Calu3 (cell line): ENCODE data around the gene TRIM39. TPM values are rescaled to one million over a fixed set of nuclear protein-coding genes. Genes with fewer than 3 reads are reported as not detected.

ENCODE experiments used
- BruUV-seq: library from RNA; stranded (reverse); fragments of 400-500 nt; replicated peaks from 2 replicates; lab custom pipeline; 2021; lab: Mats Ljungman, UMichigan
- CTCF ChIA-PET: fragments of 300-600 bp; sonication (Branson Sonifier 250); formaldehyde crosslinking; loops from one replicate; lab custom pipeline; 2022; ENCODE audit warnings: antibody characterized with exemption; lab: Charles Lee
- DNase-seq: peaks from one replicate; pipeline ENCODE4 v3.0.0; 2022
- H3K27ac Mint-ChIP-seq: one replicate; pipeline ENCODE4 v1.8.0; 2022; ENCODE audit warnings: mixed read lengths; ENCODE audit not compliant: unreplicated experiment
- H3K27me3 Mint-ChIP-seq: one replicate; pipeline ENCODE4 v1.8.0; 2022; ENCODE audit warnings: mixed read lengths; ENCODE audit not compliant: unreplicated experiment
- H3K36me3 Mint-ChIP-seq: one replicate; pipeline ENCODE4 v1.8.0; 2022; ENCODE audit warnings: mild to moderate bottlenecking, moderate library complexity, mixed read lengths; ENCODE audit not compliant: insufficient read depth, unreplicated experiment
- H3K4me1 Mint-ChIP-seq: one replicate; pipeline ENCODE4 v1.8.0; 2022; ENCODE audit warnings: mild to moderate bottlenecking, low read depth, mixed read lengths; ENCODE audit not compliant: unreplicated experiment
- H3K4me3 Mint-ChIP-seq: one replicate; pipeline ENCODE4 v1.8.0; 2022; ENCODE audit warnings: mild to moderate bottlenecking, low read depth, moderate library complexity, mixed read lengths; ENCODE audit not compliant: unreplicated experiment
- H3K9me3 Mint-ChIP-seq: one replicate; pipeline ENCODE4 v1.8.0; 2022; ENCODE audit warnings: low read depth, mixed read lengths; ENCODE audit not compliant: unreplicated experiment
- intact Hi-C: fragments of 100-400 bp; cut with micrococcal nuclease; formaldehyde crosslinking; loops from one replicate; pipeline ENCODE4 v1.10.0; 2022; ENCODE audit not compliant: unreplicated experiment
- total RNA-seq: library from RNA; stranded (reverse); gene quantifications from 2 replicates; pipeline ENCODE4 v1.2.3, GENCODE V29; 2022
- TF ChIP-seq, protein P1 (sequence below): fragments of 200-600 bp; IDR thresholded peaks from one replicate; pipeline ENCODE4 v1.8.0; 2022; ENCODE audit warnings: antibody characterized with exemption; ENCODE audit not compliant: unreplicated experiment

The TRIM39 gene
- total RNA-seq, 1 experiment from 2014 or later: 22.0 TPM

DNA sequence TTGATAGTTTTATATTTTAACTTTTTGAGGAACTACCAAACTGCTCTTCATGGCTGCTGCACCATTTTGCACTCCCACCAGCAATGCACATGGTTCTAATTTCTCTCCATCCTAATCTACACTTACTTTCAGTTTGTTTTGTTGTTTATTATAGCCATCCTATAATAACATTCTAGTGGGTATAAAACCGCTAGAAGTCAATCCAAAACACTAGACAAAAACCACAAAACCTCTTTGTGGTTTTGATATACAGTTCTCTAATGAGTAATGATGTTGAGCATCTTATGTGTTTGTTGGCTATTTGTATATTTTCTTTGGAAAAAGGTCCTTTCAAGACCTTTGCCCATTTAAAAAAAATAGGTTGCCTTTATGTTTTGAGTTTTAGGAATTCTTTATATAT lies 23.8 kb downstream of the TRIM39 start:
- intact Hi-C loops: no loop called here
- CTCF ChIA-PET: no interaction called here
- TF ChIP-seq, protein P1, sequence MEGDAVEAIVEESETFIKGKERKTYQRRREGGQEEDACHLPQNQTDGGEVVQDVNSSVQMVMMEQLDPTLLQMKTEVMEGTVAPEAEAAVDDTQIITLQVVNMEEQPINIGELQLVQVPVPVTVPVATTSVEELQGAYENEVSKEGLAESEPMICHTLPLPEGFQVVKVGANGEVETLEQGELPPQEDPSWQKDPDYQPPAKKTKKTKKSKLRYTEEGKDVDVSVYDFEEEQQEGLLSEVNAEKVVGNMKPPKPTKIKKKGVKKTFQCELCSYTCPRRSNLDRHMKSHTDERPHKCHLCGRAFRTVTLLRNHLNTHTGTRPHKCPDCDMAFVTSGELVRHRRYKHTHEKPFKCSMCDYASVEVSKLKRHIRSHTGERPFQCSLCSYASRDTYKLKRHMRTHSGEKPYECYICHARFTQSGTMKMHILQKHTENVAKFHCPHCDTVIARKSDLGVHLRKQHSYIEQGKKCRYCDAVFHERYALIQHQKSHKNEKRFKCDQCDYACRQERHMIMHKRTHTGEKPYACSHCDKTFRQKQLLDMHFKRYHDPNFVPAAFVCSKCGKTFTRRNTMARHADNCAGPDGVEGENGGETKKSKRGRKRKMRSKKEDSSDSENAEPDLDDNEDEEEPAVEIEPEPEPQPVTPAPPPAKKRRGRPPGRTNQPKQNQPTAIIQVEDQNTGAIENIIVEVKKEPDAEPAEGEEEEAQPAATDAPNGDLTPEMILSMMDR: no peak
- BruUV-seq: no TSS peak
- no peak overlapping the region for H3K27ac Mint-ChIP-seq
- DNase-seq: no peak
- H3K4me3 Mint-ChIP-seq: no peak overlapping the region
- no peaks in the 10 kb centered on the region for H3K9me3 Mint-ChIP-seq
- peaks cover 8% of the 10 kb centered on the region for H3K36me3 Mint-ChIP-seq
- H3K4me1 Mint-ChIP-seq: peaks cover 14% of the 10 kb centered on the region
- H3K27me3 Mint-ChIP-seq: no peaks in the 10 kb centered on the region

DNA sequence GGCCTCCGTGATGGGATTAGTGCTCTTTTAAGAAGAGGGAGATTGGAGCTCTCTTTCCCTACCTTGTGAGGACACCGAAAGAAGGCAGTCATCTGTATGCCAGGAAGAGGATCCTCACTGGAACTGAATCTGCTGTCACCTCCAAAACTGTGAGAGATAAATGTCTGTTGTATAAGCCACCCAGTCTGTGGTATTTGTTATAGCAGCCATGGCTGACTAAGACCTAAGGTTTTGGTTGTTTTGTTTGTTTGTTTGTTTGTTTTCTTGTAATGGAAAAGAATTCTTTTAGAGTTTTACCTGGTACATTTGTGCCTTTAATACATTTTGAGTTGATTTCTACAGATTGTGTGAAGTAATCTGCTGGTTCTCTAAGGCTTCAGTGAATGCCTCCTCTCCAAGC lies 25.8 kb downstream of the TRIM39 start:
- intact Hi-C loops: no loop called here
- no peak overlapping the region for H3K27ac Mint-ChIP-seq
- H3K9me3 Mint-ChIP-seq: no peaks in the 10 kb centered on the region
- BruUV-seq: no TSS peak
- peaks cover 8% of the 10 kb centered on the region for H3K4me1 Mint-ChIP-seq
- TF ChIP-seq, protein P1: no peak
- no peak for DNase-seq
- peaks cover 6% of the 10 kb centered on the region for H3K27me3 Mint-ChIP-seq
- H3K4me3 Mint-ChIP-seq: no peak overlapping the region
- no peaks in the 10 kb centered on the region for H3K36me3 Mint-ChIP-seq
- CTCF ChIA-PET: no interaction called here

DNA sequence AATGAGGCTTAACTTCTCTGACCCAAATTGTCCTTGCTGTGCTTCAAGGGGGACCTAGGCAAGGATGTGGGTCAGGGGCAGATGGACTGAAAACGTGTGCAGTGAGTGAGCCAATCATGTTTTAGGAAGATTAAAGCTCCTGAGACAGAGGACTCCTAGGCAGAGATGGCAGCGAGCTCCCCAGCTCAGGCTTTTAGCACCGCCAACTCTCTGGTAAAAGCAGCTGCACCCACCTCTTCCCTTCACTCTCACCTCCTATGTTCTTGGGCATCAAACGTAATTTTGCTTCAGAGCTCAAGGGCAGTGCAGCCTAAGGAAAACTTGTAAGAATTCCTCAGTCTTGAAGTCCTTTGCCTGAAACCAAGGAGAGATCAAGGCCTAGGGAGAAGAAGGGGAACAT lies 28.6 kb downstream of the TRIM39 start:
- Mint-ChIP-seq H3K27me3 (peaks cover 33% of the 10 kb centered on the region), H3K9me3 (no peaks in the 10 kb centered on the region), H3K4me1 (peaks cover 7% of the 10 kb centered on the region), H3K36me3 (no peaks in the 10 kb centered on the region), H3K27ac (no peak overlapping the region), H3K4me3 (no peak overlapping the region)
- intact Hi-C loops: no loop called here
- TF ChIP-seq, protein P1: no peak
- CTCF ChIA-PET: interaction anchor here (0.7 kb wide), 1 partner anchor 315 kb away, joined by 3 read pairs; no protein-coding TSS in a partner anchor
- no peak for DNase-seq
- no TSS peak for BruUV-seq

DNA sequence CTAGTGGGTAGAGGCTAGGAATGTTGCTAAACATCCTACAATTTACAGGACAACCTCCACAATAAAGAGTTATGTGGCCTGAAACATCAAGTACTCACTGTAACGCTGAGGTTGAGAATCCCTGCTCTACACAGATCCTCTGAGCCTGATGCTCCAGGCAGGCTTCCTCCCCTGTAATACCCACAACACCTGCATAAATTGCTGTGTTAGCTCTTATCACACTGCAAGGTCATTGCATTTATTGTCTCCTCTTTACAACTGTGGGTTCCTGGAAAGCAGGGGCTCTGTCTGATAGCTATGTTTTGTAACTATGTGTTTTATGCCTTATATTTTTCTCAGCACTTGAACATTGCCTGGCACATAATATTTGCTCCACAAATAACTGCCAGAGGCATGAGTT lies 29.8 kb downstream of the TRIM39 start:
- H3K27ac Mint-ChIP-seq: no peak overlapping the region
- no TSS peak for BruUV-seq
- no peaks in the 10 kb centered on the region for H3K36me3 Mint-ChIP-seq
- intact Hi-C loops: loop anchor here (2.0 kb wide), 1 partner anchor 40 kb away; no protein-coding TSS in a partner anchor
- DNase-seq: no peak
- TF ChIP-seq, protein P1: no peak
- CTCF ChIA-PET: no interaction called here
- peaks cover 46% of the 10 kb centered on the region for H3K27me3 Mint-ChIP-seq
- H3K9me3 Mint-ChIP-seq: no peaks in the 10 kb centered on the region
- no peak overlapping the region for H3K4me3 Mint-ChIP-seq
- peaks cover 7% of the 10 kb centered on the region for H3K4me1 Mint-ChIP-seq
